Measurements from ENCODE around the gene BARX2.

DNA sequence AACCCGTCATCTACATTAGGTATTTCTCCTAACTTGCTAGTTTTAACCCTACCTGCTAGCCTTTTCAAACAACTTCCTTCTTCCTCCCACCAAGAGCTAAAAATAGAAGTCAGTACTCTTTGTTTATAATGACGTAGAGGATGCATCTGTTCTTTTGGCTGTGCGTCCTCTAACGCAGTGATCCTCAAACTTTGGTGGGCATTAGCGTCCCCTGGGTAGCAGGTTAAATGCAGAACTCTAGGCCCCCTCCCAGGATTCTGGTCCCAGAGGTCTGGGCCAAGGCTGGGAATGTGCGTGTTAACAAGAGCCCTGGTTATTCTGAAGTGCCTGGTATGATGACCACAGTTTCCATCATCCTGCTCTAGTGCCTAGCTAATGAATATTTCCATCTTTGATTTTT lies 67.6 kb downstream of the BARX2 start:
- TF ChIP-seq, protein P1, sequence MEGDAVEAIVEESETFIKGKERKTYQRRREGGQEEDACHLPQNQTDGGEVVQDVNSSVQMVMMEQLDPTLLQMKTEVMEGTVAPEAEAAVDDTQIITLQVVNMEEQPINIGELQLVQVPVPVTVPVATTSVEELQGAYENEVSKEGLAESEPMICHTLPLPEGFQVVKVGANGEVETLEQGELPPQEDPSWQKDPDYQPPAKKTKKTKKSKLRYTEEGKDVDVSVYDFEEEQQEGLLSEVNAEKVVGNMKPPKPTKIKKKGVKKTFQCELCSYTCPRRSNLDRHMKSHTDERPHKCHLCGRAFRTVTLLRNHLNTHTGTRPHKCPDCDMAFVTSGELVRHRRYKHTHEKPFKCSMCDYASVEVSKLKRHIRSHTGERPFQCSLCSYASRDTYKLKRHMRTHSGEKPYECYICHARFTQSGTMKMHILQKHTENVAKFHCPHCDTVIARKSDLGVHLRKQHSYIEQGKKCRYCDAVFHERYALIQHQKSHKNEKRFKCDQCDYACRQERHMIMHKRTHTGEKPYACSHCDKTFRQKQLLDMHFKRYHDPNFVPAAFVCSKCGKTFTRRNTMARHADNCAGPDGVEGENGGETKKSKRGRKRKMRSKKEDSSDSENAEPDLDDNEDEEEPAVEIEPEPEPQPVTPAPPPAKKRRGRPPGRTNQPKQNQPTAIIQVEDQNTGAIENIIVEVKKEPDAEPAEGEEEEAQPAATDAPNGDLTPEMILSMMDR (IDR thresholded peaks at IDR 0.05), result no peak
- no peak for TF ChIP-seq EP300 (IDR thresholded peaks at IDR 0.05)

Data from tibial nerve (tissue), 4 donors.